ENCODE data around the gene TMEM260.

TMEM260 gene

GRCh38 chr14:56579345-56580220 lies at the start of gene TMEM260:
Gene TMEM260, plus strand, starts transcription at chr14:56579798. Its CDS starts 117 bp downstream, at chr14:56579915.
- DNase-seq (ENCODE audit: low read depth) = peak; percentile 81

- no peak for DNase-seq (ENCODE audit: low read depth)
These were observed 47.1 kb upstream of the TMEM260 start for GRCh38 chr14:56532546-56532945.

GRCh38 chr14:56534656-56535055 lies 44.9 kb upstream of the TMEM260 start:
- DNase-seq (ENCODE audit: low read depth) = no peak

GRCh38 chr14:56539862-56540261 lies 39.7 kb upstream of the TMEM260 start:
- DNase-seq (ENCODE audit: low read depth) = no peak

GRCh38 chr14:56543436-56543835 lies 36.2 kb upstream of the TMEM260 start:
- no peak for DNase-seq (ENCODE audit: low read depth)

- DNase-seq (ENCODE audit: low read depth) = no peak
These were observed 29.9 kb upstream of the TMEM260 start for GRCh38 chr14:56549721-56550120.

GRCh38 chr14:56552615-56553014 lies 27.0 kb upstream of the TMEM260 start:
- DNase-seq (ENCODE audit: low read depth) = no peak

GRCh38 chr14:56554301-56554700 lies 25.3 kb upstream of the TMEM260 start:
- DNase-seq (ENCODE audit: low read depth) = no peak

- DNase-seq (ENCODE audit: low read depth) = no peak
These were observed 23.6 kb upstream of the TMEM260 start for GRCh38 chr14:56555921-56556570.

GRCh38 chr14:56559182-56559581 lies 20.4 kb upstream of the TMEM260 start:
- DNase-seq (ENCODE audit: low read depth) = no peak

GRCh38 chr14:56561606-56562005 lies 18.0 kb upstream of the TMEM260 start:
- DNase-seq (ENCODE audit: low read depth) = no peak

GRCh38 chr14:56562883-56563282 lies 16.7 kb upstream of the TMEM260 start:
- DNase-seq (ENCODE audit: low read depth) = no peak

GRCh38 chr14:56569174-56569573 lies 10.4 kb upstream of the TMEM260 start:
- no peak for DNase-seq (ENCODE audit: low read depth)

- DNase-seq (ENCODE audit: low read depth) = no peak
These were observed 9.3 kb upstream of the TMEM260 start for GRCh38 chr14:56570295-56570694.

GRCh38 chr14:56580221-56580711 lies 668 bp downstream of the TMEM260 start:
- no peak for DNase-seq (ENCODE audit: low read depth)

- DNase-seq (ENCODE audit: low read depth) = no peak
These were observed 1.6 kb downstream of the TMEM260 start for GRCh38 chr14:56581041-56581727.

- no peak for DNase-seq (ENCODE audit: low read depth)
These were observed 6.0 kb downstream of the TMEM260 start for GRCh38 chr14:56585461-56586084.

GRCh38 chr14:56587701-56588100 lies 8.1 kb downstream of the TMEM260 start:
- DNase-seq (ENCODE audit: low read depth) = no peak

- no peak for DNase-seq (ENCODE audit: low read depth)
These were observed 10.9 kb downstream of the TMEM260 start for GRCh38 chr14:56590535-56590960.

- no peak for DNase-seq (ENCODE audit: low read depth)
These were observed 13.3 kb downstream of the TMEM260 start for GRCh38 chr14:56592746-56593544.

- DNase-seq (ENCODE audit: low read depth) = no peak
These were observed 14.8 kb downstream of the TMEM260 start for GRCh38 chr14:56594428-56594827.
